HEK293T (cell line): ENCODE results near the gene MRPS12.

Experiments used
- CTCF ChIA-PET: fragments of 350-600 bp; formaldehyde crosslinking; extraction: SDS; loops from one replicate; lab custom pipeline; 2021; ENCODE audit warnings: antibody characterized with exemption, inconsistent platforms; lab: Yijun Ruan, JAX
- POLR2A ChIA-PET: fragments of 350-600 bp; formaldehyde crosslinking; extraction: SDS; loops from one replicate; lab custom pipeline; 2020; ENCODE audit warnings: antibody characterized with exemption, inconsistent platforms; lab: Yijun Ruan, JAX
- DNase-seq: peaks from one replicate; pipeline ENCODE4 v3.0.0; 2012; ENCODE audit warnings: mixed read lengths; ENCODE audit errors: extremely low spot score
- ARNT ChIP-seq: fragments of 450-650 bp; IDR thresholded peaks from 2 replicates; pipeline ENCODE4 v1.6.1; 2017; ENCODE audit warnings: mild to moderate bottlenecking
- BHLHE40 ChIP-seq: fragments of 450-650 bp; IDR thresholded peaks from 2 replicates; pipeline ENCODE4 v1.6.1; 2016; ENCODE audit warnings: mild to moderate bottlenecking, moderate library complexity, borderline replicate concordance
- CTBP1 ChIP-seq: fragments of 450-650 bp; IDR thresholded peaks from 2 replicates; pipeline ENCODE4 v1.6.1; 2016; ENCODE audit warnings: borderline replicate concordance
- ELF4 ChIP-seq: fragments of 450-650 bp; IDR thresholded peaks from 2 replicates; pipeline ENCODE4 v1.6.1; 2017; ENCODE audit warnings: antibody characterized with exemption
- FOXA1 ChIP-seq: fragments of 450-650 bp; IDR thresholded peaks from 2 replicates; pipeline ENCODE4 v1.6.1; 2016; ENCODE audit warnings: mild to moderate bottlenecking
- FOXK2 ChIP-seq: fragments of 450-650 bp; IDR thresholded peaks from 2 replicates; pipeline ENCODE4 v1.6.1; 2016; ENCODE audit warnings: mild to moderate bottlenecking
- FOXM1 ChIP-seq: fragments of 450-650 bp; IDR thresholded peaks from 2 replicates; pipeline ENCODE4 v1.6.1; 2017; ENCODE audit warnings: mild to moderate bottlenecking, borderline replicate concordance
- HDGF ChIP-seq: fragments of 450-650 bp; IDR thresholded peaks from 2 replicates; pipeline ENCODE4 v1.6.1; 2017; ENCODE audit warnings: antibody characterized with exemption, borderline replicate concordance
- L3MBTL2 ChIP-seq: fragments of 450-650 bp; conservative IDR thresholded peaks from 2 replicates; pipeline ENCODE4 v1.6.1; 2016; ENCODE audit warnings: mild to moderate bottlenecking
- LEF1 ChIP-seq: fragments of 450-650 bp; IDR thresholded peaks from 2 replicates; pipeline ENCODE4 v1.6.1; 2017; ENCODE audit warnings: mild to moderate bottlenecking, borderline replicate concordance
- NFRKB ChIP-seq: fragments of 450-650 bp; IDR thresholded peaks from 2 replicates; pipeline ENCODE4 v1.6.1; 2016; ENCODE audit warnings: mild to moderate bottlenecking, moderate library complexity
- PKNOX1 ChIP-seq: fragments of 450-650 bp; IDR thresholded peaks from 2 replicates; pipeline ENCODE4 v1.6.1; 2016
- SP1 ChIP-seq: fragments of 450-650 bp; IDR thresholded peaks from 2 replicates; pipeline ENCODE4 v1.6.1; 2017
- SUZ12 ChIP-seq: fragments of 450-650 bp; IDR thresholded peaks from 2 replicates; pipeline ENCODE4 v1.6.1; 2016; ENCODE audit warnings: mild to moderate bottlenecking
- TARDBP ChIP-seq: fragments of 450-650 bp; IDR thresholded peaks from 2 replicates; pipeline ENCODE4 v1.6.1; 2016
- ZNF384 ChIP-seq: fragments of 450-650 bp; IDR thresholded peaks from 2 replicates; pipeline ENCODE4 v1.6.1; 2016

The MRPS12 gene

GRCh38 chr19:38952395-38953165, 21.8 kb downstream of the MRPS12 start:
- POLR2A ChIA-PET, result interaction anchor here (2.3 kb wide), 1 partner anchor 22 kb away, joined by 7 read pairs; the partner anchor contains the start of genes MRPS12 and SARS2

GRCh38 chr19:38953677-38954076, 22.9 kb downstream of the MRPS12 start:
- ChIA-PET POLR2A (interaction anchor here (2.3 kb wide), 1 partner anchor 23 kb away, joined by 7 read pairs; the partner anchor contains the start of genes MRPS12 and SARS2), CTCF (no interaction called here)
- DNase-seq, result no peak
- TF ChIP-seq HDGF, result no peak
- no peak for TF ChIP-seq FOXK2
- TF ChIP-seq NFRKB, result no peak
- TF ChIP-seq CTBP1, result no peak
- no peak for TF ChIP-seq ARNT
- no peak for TF ChIP-seq ZNF384
- TF ChIP-seq SUZ12, result no peak
- no peak for TF ChIP-seq TARDBP
- TF ChIP-seq FOXA1, result no peak
- no peak for TF ChIP-seq LEF1

More at GRCh38 chr19:38952395-38953165, 21.8 kb downstream of the MRPS12 start:
- TF ChIP-seq PKNOX1 (no peak), ZNF384 (no peak), L3MBTL2 (no peak), HDGF (no peak), CTBP1 (no peak), FOXK2 (no peak), NFRKB (no peak)
- CTCF ChIA-PET, result no interaction called here
- no peak for DNase-seq

- ChIA-PET CTCF (interaction anchor here (0.6 kb wide), 1 partner anchor 89 kb away, joined by 3 read pairs; no protein-coding TSS in a partner anchor), POLR2A (no interaction called here)
- DNase-seq, result no peak
- TF ChIP-seq TARDBP (no peak), LEF1 (no peak), PKNOX1 (no peak), ARNT (no peak), NFRKB (no peak), CTBP1 (no peak), HDGF (no peak), SP1 (no peak), FOXM1 (no peak), ZNF384 (no peak), FOXA1 (no peak), BHLHE40 (no peak), L3MBTL2 (no peak), SUZ12 (no peak), ELF4 (no peak), FOXK2 (no peak)
Observed at GRCh38 chr19:38956264-38956663, 25.5 kb downstream of the MRPS12 start.

GRCh38 chr19:38958301-38958700, 27.6 kb downstream of the MRPS12 start:
- no peak for DNase-seq
- TF ChIP-seq ARNT, result no peak
- no peak for TF ChIP-seq HDGF
- TF ChIP-seq ZNF384, result no peak
- no peak for TF ChIP-seq SUZ12
- no peak for TF ChIP-seq FOXK2
- TF ChIP-seq ELF4, result no peak
- no peak for TF ChIP-seq FOXA1
- TF ChIP-seq NFRKB, result no peak
- TF ChIP-seq SP1, result no peak
- TF ChIP-seq BHLHE40, result no peak
- TF ChIP-seq LEF1, result no peak
- no peak for TF ChIP-seq CTBP1
- TF ChIP-seq L3MBTL2, result no peak
- TF ChIP-seq TARDBP, result no peak
- no peak for TF ChIP-seq PKNOX1
- TF ChIP-seq FOXM1, result no peak
- CTCF ChIA-PET, result no interaction called here
- POLR2A ChIA-PET, result no interaction called here

- POLR2A ChIA-PET, result interaction anchor here (0.8 to 1.1 kb wide), 2 partner anchors 16 to 71 kb away, joined by 3 to 4 read pairs; partner anchors contain the start of gene FBXO17
- CTCF ChIA-PET, result no interaction called here
- no peak for DNase-seq
- TF ChIP-seq SP1 (no peak), ELF4 (no peak), FOXM1 (no peak), PKNOX1 (no peak), L3MBTL2 (no peak), HDGF (no peak), SUZ12 (no peak), FOXA1 (no peak), ARNT (no peak), BHLHE40 (no peak), LEF1 (no peak), NFRKB (no peak)
Observed at GRCh38 chr19:38959618-38960017, 28.9 kb downstream of the MRPS12 start.
